Measurements from ENCODE around the gene TIMP4.
A peak's percentile ranks its signal among the peaks of the same experiment; 100 is the strongest.

TIMP4 gene

GRCh38 chr3:12148183-12148940 lies 10.3 kb downstream of the TIMP4 start:
- DNase-seq (ENCODE audit: low read depth in 1 of 2, low spot score in 1 of 2), result no peak

- no peak for DNase-seq (ENCODE audit: low read depth in 1 of 2, low spot score in 1 of 2)
These were observed 11.5 kb downstream of the TIMP4 start for GRCh38 chr3:12147049-12147780.

GRCh38 chr3:12143949-12144504 lies 14.7 kb downstream of the TIMP4 start:
- no peak for DNase-seq (ENCODE audit: low read depth in 1 of 2, low spot score in 1 of 2)

- no peak for DNase-seq (ENCODE audit: low read depth in 1 of 2, low spot score in 1 of 2)
These were observed 16.2 kb downstream of the TIMP4 start for GRCh38 chr3:12142476-12142875.

- no peak for DNase-seq (ENCODE audit: low read depth in 1 of 2, low spot score in 1 of 2)
These were observed 17.4 kb downstream of the TIMP4 start for GRCh38 chr3:12141350-12141749.

GRCh38 chr3:12139111-12139511 lies 19.6 kb downstream of the TIMP4 start:
- no peak for DNase-seq (ENCODE audit: low read depth in 1 of 2, low spot score in 1 of 2)

- DNase-seq (ENCODE audit: low read depth in 1 of 2, low spot score in 1 of 2), result no peak
These were observed 20.7 kb downstream of the TIMP4 start for GRCh38 chr3:12138044-12138443.

GRCh38 chr3:12136371-12136770 lies 22.3 kb downstream of the TIMP4 start:
- DNase-seq (ENCODE audit: low read depth in 1 of 2, low spot score in 1 of 2), result no peak

- DNase-seq (ENCODE audit: low read depth in 1 of 2, low spot score in 1 of 2), result peak in 1 of 2 donors; percentile 49
These were observed 23.6 kb downstream of the TIMP4 start for GRCh38 chr3:12135029-12135657.

- no peak for DNase-seq (ENCODE audit: low read depth in 1 of 2, low spot score in 1 of 2)
These were observed 25.8 kb downstream of the TIMP4 start for GRCh38 chr3:12132881-12133280.

GRCh38 chr3:12131351-12132090 lies 27.2 kb downstream of the TIMP4 start:
- no peak for DNase-seq (ENCODE audit: low read depth in 1 of 2, low spot score in 1 of 2)

GRCh38 chr3:12127391-12127790 lies 31.3 kb downstream of the TIMP4 start:
- no peak for DNase-seq (ENCODE audit: low read depth in 1 of 2, low spot score in 1 of 2)

- DNase-seq (ENCODE audit: low read depth in 1 of 2, low spot score in 1 of 2), result no peak
These were observed 32.9 kb downstream of the TIMP4 start for GRCh38 chr3:12125772-12126171.

- no peak for DNase-seq (ENCODE audit: low read depth in 1 of 2, low spot score in 1 of 2)
These were observed 37.2 kb downstream of the TIMP4 start for GRCh38 chr3:12121466-12121865.

- no peak for DNase-seq (ENCODE audit: low read depth in 1 of 2, low spot score in 1 of 2)
These were observed 38.2 kb downstream of the TIMP4 start for GRCh38 chr3:12120374-12121140.

- no peak for DNase-seq (ENCODE audit: low read depth in 1 of 2, low spot score in 1 of 2)
These were observed 41.2 kb downstream of the TIMP4 start for GRCh38 chr3:12117473-12117872.

GRCh38 chr3:12116870-12117269 lies 41.8 kb downstream of the TIMP4 start:
- no peak for DNase-seq (ENCODE audit: low read depth in 1 of 2, low spot score in 1 of 2)

- no peak for DNase-seq (ENCODE audit: low read depth in 1 of 2, low spot score in 1 of 2)
These were observed 42.9 kb downstream of the TIMP4 start for GRCh38 chr3:12115849-12116248.

- no peak for DNase-seq (ENCODE audit: low read depth in 1 of 2, low spot score in 1 of 2)
These were observed 43.6 kb downstream of the TIMP4 start for GRCh38 chr3:12115104-12115503.

- no peak for DNase-seq (ENCODE audit: low read depth in 1 of 2, low spot score in 1 of 2)
These were observed 44.5 kb downstream of the TIMP4 start for GRCh38 chr3:12114251-12114650.

All from stimulated activated CD4-positive, alpha-beta T cell treated with anti-CD3 and anti-CD28 coated beads, Interleukin-15, amount 100 ng/mL, for 1 hour (primary cell).